Ishikawa (cell line): ENCODE measurements around the gene FN3KRP.

ENCODE experiments used
- CEBPB ChIP-seq: IDR thresholded peaks from 2 replicates; pipeline ENCODE4 v1.6.1; 2012
- CREB1 ChIP-seq: IDR thresholded peaks from 2 replicates; pipeline ENCODE4 v1.6.1; 2012; ENCODE audit warnings: low read depth
- EGR1 ChIP-seq: IDR thresholded peaks from 2 replicates; pipeline ENCODE4 v1.6.1; 2012
- EP300 ChIP-seq: IDR thresholded peaks from 2 replicates; pipeline ENCODE4 v1.6.1; 2012; ENCODE audit warnings: borderline replicate concordance
- FOXM1 ChIP-seq: IDR thresholded peaks from 2 replicates; pipeline ENCODE4 v1.6.1; 2012; ENCODE audit warnings: low read depth, borderline replicate concordance
- NFIC ChIP-seq: IDR thresholded peaks from 2 replicates; pipeline ENCODE4 v1.6.1; 2012
- RAD21 ChIP-seq: IDR thresholded peaks from 2 replicates; pipeline ENCODE4 v1.6.1; 2012; ENCODE audit warnings: low read depth
- TAF1 ChIP-seq: IDR thresholded peaks from 2 replicates; pipeline ENCODE4 v1.6.1; 2012; ENCODE audit warnings: low read depth, mild to moderate bottlenecking
- TCF12 ChIP-seq: IDR thresholded peaks from 2 replicates; pipeline ENCODE4 v1.6.1; 2012; ENCODE audit warnings: low read depth
- TEAD4 ChIP-seq: IDR thresholded peaks from 2 replicates; pipeline ENCODE4 v1.6.1; 2012
- YY1 ChIP-seq: IDR thresholded peaks from 2 replicates; pipeline ENCODE4 v1.6.1; 2012; ENCODE audit warnings: low read depth
- ZBTB7A ChIP-seq: IDR thresholded peaks from 2 replicates; pipeline ENCODE4 v1.6.1; 2012; ENCODE audit warnings: low read depth
- TF ChIP-seq, protein P1 (sequence below): IDR thresholded peaks from 2 replicates; pipeline ENCODE4 v1.6.1; 2012; ENCODE audit warnings: low read depth, mild to moderate bottlenecking
- TF ChIP-seq, protein P2 (sequence below): IDR thresholded peaks from 2 replicates; pipeline ENCODE4 v1.6.1; 2012
- TF ChIP-seq, protein P3 (sequence below): IDR thresholded peaks from 2 replicates; pipeline ENCODE4 v1.6.1; 2012

The FN3KRP gene

DNA sequence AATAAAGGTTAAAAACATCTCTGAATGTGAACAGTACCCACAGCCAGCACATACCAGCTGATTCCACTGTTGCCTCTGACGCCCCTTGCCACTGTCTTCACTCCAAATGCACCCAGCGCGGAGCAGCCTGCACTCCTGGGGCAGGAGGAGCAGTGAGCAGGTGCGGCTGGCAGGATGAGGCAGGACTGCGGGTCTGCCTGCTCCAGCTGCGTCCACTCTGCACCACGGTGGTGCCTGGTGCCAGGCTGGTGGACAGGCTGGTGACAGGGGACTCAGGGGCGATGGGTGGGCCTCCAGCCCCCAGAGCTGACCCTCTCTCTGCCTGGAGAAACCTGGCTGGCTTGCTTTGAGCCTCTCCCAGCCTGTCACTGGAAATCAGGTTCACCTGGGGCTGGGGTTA, 27.4 kb upstream of the FN3KRP start:
- no peak for TF ChIP-seq CREB1
- no peak for TF ChIP-seq RAD21

DNA sequence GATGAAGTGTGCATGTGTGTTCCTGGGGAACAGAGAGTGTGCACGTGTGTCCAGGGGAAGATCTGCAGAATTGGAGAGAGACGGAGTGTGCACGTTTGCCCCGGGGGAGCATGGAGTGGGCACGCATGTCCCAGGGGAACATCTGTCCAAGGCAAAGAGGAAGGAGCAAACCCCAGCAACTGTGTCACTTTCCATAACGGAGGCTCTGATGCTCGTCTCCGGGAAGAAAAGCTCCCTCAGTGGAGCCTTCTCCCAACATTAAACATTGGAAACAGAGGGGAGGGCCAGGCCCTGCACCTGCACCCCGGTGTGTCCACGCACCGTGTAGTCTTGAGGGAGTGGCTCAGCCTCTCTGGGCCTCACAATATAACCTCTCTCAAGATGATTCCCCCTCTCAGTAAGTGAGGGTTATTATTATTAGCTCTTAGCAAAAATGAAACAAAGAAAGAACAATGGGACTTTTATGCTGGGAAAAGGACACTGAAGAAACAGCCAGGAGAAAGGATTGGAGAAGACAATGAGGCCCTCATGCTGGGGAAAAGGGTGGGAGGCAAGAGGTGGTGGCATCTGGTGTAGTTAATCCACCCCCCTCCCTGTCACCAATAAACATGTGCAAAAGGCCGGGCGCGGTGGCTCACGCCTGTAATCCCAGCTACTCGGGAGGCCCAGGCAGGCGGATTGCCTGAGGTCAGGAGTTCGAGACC, 25.6 kb upstream of the FN3KRP start:
- no peak for TF ChIP-seq TCF12

DNA sequence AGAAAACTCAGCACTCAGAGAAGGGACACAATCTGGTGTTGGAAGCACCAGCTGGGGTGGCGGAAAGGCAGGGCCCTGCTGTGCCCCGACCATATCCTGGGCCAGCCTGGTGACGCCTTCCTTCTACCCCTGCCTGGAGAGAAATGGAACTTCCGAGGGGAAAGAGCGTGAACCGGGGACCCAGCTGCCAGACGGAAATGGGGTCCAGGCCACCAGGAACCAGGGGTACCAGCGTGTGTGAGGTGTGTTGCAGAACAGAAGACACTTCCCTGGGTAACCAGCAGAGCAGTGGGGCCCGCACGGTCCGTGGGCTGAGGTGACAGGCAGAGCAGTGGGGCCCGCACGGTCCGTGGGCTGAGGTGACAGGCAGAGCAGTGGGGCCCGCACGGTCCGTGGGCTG, 24.8 kb upstream of the FN3KRP start:
- TF ChIP-seq EGR1, result no peak
- TF ChIP-seq ZBTB7A, result no peak
- TF ChIP-seq TAF1, result no peak
- TF ChIP-seq, protein P1, sequence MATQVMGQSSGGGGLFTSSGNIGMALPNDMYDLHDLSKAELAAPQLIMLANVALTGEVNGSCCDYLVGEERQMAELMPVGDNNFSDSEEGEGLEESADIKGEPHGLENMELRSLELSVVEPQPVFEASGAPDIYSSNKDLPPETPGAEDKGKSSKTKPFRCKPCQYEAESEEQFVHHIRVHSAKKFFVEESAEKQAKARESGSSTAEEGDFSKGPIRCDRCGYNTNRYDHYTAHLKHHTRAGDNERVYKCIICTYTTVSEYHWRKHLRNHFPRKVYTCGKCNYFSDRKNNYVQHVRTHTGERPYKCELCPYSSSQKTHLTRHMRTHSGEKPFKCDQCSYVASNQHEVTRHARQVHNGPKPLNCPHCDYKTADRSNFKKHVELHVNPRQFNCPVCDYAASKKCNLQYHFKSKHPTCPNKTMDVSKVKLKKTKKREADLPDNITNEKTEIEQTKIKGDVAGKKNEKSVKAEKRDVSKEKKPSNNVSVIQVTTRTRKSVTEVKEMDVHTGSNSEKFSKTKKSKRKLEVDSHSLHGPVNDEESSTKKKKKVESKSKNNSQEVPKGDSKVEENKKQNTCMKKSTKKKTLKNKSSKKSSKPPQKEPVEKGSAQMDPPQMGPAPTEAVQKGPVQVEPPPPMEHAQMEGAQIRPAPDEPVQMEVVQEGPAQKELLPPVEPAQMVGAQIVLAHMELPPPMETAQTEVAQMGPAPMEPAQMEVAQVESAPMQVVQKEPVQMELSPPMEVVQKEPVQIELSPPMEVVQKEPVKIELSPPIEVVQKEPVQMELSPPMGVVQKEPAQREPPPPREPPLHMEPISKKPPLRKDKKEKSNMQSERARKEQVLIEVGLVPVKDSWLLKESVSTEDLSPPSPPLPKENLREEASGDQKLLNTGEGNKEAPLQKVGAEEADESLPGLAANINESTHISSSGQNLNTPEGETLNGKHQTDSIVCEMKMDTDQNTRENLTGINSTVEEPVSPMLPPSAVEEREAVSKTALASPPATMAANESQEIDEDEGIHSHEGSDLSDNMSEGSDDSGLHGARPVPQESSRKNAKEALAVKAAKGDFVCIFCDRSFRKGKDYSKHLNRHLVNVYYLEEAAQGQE, result no peak
- no peak for TF ChIP-seq NFIC
- no peak for TF ChIP-seq TCF12
- TF ChIP-seq, protein P2, sequence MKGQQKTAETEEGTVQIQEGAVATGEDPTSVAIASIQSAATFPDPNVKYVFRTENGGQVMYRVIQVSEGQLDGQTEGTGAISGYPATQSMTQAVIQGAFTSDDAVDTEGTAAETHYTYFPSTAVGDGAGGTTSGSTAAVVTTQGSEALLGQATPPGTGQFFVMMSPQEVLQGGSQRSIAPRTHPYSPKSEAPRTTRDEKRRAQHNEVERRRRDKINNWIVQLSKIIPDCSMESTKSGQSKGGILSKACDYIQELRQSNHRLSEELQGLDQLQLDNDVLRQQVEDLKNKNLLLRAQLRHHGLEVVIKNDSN, result no peak
- no peak for TF ChIP-seq FOXM1
- no peak for TF ChIP-seq CREB1
- no peak for TF ChIP-seq EP300
- TF ChIP-seq, protein P3, sequence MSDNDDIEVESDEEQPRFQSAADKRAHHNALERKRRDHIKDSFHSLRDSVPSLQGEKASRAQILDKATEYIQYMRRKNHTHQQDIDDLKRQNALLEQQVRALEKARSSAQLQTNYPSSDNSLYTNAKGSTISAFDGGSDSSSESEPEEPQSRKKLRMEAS, result no peak
- no peak for TF ChIP-seq YY1

DNA sequence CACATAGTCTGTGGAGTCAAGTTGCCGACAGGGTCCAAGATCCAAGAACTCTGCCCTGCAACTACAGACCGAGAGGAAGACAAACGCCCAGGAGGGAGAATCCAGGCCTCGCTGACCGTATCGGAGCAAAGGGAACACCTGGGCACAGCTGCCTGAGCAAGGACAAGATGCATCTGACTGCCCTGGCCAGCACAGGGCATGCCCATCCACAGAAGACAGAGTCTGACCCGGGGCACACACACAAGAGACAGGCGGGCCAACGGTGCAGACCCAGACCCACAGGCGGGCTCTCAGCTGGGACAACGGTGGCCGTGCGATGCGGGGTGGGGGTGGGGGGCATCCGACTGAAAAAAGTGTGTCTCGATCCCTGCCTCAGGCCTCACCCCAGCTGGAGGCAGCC, 24.2 kb upstream of the FN3KRP start:
- TF ChIP-seq EP300, result no peak
- TF ChIP-seq TAF1, result no peak
- TF ChIP-seq, protein P2, result no peak
- no peak for TF ChIP-seq CEBPB
- no peak for TF ChIP-seq FOXM1
- TF ChIP-seq EGR1, result no peak
- TF ChIP-seq RAD21, result no peak
- no peak for TF ChIP-seq TEAD4
- TF ChIP-seq CREB1, result no peak
- no peak for TF ChIP-seq TCF12
- no peak for TF ChIP-seq ZBTB7A
- TF ChIP-seq, protein P3, result no peak
- no peak for TF ChIP-seq YY1
- no peak for TF ChIP-seq NFIC
- TF ChIP-seq, protein P1, result no peak

DNA sequence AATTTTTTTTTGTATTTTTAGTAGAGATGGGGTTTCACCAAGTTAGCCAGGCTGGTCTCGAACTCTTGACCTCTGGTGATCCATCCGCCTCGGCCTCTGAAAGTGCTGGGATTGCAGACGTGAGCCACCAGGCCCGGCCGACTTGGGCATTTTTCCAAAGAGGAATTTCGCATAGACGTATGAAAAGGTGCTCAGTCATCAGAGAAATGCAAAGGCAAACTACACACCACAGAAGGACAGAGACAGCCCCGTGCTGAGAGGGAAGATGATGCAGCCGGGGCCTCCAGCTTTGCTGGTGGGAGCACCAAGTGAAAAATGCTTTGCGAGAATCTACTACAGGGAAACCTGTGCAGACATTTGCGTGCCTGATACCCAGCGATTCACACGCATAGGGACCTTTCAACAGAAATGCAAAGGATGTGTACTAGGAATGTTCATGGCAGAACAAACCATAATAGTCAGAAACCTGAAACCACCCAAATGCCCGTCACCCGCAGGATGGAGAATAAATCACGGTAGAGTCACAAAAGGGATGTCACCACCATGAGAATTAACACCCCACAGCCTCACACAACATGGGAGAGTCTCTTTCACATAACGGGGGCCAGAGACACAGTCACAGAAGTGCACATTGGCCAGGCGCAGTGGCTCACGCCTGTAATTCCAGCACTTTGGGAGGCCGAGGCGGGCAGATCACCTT, 23.2 kb upstream of the FN3KRP start:
- TF ChIP-seq CREB1 (no peak), RAD21 (no peak), CEBPB (no peak), TCF12 (no peak), EGR1 (no peak), EP300 (no peak), YY1 (no peak), NFIC (no peak)
- TF ChIP-seq, protein P2, result no peak
- TF ChIP-seq, protein P3, result no peak
